HepG2 (cell line): ENCODE results near the gene RSAD1. TPM values are rescaled to one million over a fixed set of nuclear protein-coding genes. Genes with fewer than 3 reads are reported as not detected.
A peak's percentile ranks its signal among the peaks of the same experiment; 100 is the strongest.

Experiments
- ATRX ChIP-seq: sonication (generic); formaldehyde crosslinking; IDR thresholded peaks from 2 replicates; pipeline ENCODE4 v1.4.0; 2020; ENCODE audit warnings: missing genetic modification reagents, borderline replicate concordance
- BATF2 ChIP-seq: sonication (generic); formaldehyde crosslinking; IDR thresholded peaks from 2 replicates; pipeline ENCODE4 v1.8.0; 2022; ENCODE audit warnings: mild to moderate bottlenecking, missing genetic modification reagents, moderate library complexity
- HCFC1 ChIP-seq: fragments of 150-350 bp; IDR thresholded peaks from 2 replicates; pipeline ENCODE4 v1.6.1; 2014; ENCODE audit warnings: low read depth, low read length
- KAT7 ChIP-seq: IDR thresholded peaks from 2 replicates; pipeline ENCODE4 v1.6.1; 2018; ENCODE audit warnings: borderline replicate concordance, missing compliant biosample characterization
- KLF9 ChIP-seq: IDR thresholded peaks from 2 replicates; pipeline ENCODE4 v1.6.1; 2016; ENCODE audit warnings: low read depth
- LCORL ChIP-seq, 2 experiments: fragments of 450-650 bp in 1 of 2; sonication (generic) in 1 of 2; formaldehyde crosslinking in 1 of 2; IDR thresholded peaks; 2 replicates each; pipeline versions ENCODE4 v1.5.0 to v1.6.1; 2017 to 2020; ENCODE audit warnings: antibody characterized with exemption in 1 of 2, missing genetic modification reagents in 1 of 2
- MED1 ChIP-seq: sonication (generic); formaldehyde crosslinking; IDR thresholded peaks from 2 replicates; pipeline ENCODE4 v1.4.0; 2020; ENCODE audit warnings: missing genetic modification reagents
- REPIN1 ChIP-seq: sonication (generic); formaldehyde crosslinking; IDR thresholded peaks from 2 replicates; pipeline ENCODE4 v1.8.0; 2022; ENCODE audit warnings: missing genetic modification reagents, low read depth, mild to moderate bottlenecking, borderline replicate concordance
- RFX5 ChIP-seq: IDR thresholded peaks from 2 replicates; pipeline ENCODE4 v1.6.1; 2011; ENCODE audit warnings: low read depth, low read length, improper control_type of control experiment
- SALL1 ChIP-seq: sonication (generic); formaldehyde crosslinking; IDR thresholded peaks from 2 replicates; pipeline ENCODE4 v1.8.0; 2022; ENCODE audit warnings: mild to moderate bottlenecking, missing genetic modification reagents
- TARDBP ChIP-seq: sonication (generic); formaldehyde crosslinking; IDR thresholded peaks from 2 replicates; pipeline ENCODE4 v1.8.0; 2022; ENCODE audit warnings: mild to moderate bottlenecking, missing genetic modification reagents
- ZFP91 ChIP-seq: sonication (generic); formaldehyde crosslinking; IDR thresholded peaks from 2 replicates; pipeline ENCODE4 v1.9.0; 2022; ENCODE audit warnings: missing genetic modification reagents, mild to moderate bottlenecking, borderline replicate concordance
- ZNF326 ChIP-seq: sonication (generic); formaldehyde crosslinking; IDR thresholded peaks from 2 replicates; pipeline ENCODE4 v1.4.0; 2020; ENCODE audit warnings: missing genetic modification reagents, borderline replicate concordance
- ZNF350 ChIP-seq: sonication (generic); formaldehyde crosslinking; IDR thresholded peaks from 2 replicates; pipeline ENCODE4 v1.4.0; 2020; ENCODE audit warnings: mild to moderate bottlenecking, low read depth, missing genetic modification reagents, borderline replicate concordance
- ZNF382 ChIP-seq: sonication (generic); formaldehyde crosslinking; IDR thresholded peaks from 2 replicates; pipeline ENCODE4 v1.5.0; 2020; ENCODE audit warnings: missing genetic modification reagents, mild to moderate bottlenecking, borderline replicate concordance
- ZNF414 ChIP-seq: sonication (generic); formaldehyde crosslinking; IDR thresholded peaks from 2 replicates; pipeline ENCODE4 v1.5.0; 2020; ENCODE audit warnings: missing genetic modification reagents
- ZNF549 ChIP-seq: sonication (generic); formaldehyde crosslinking; IDR thresholded peaks from 2 replicates; pipeline ENCODE4 v1.5.0; 2020; ENCODE audit warnings: missing genetic modification reagents
- ZNF629 ChIP-seq: sonication (generic); formaldehyde crosslinking; conservative IDR thresholded peaks from 2 replicates; pipeline ENCODE4 v1.5.0; 2020; ENCODE audit warnings: missing genetic modification reagents
- ZNF784 ChIP-seq: sonication (generic); formaldehyde crosslinking; IDR thresholded peaks from 2 replicates; pipeline ENCODE4 v1.5.1; 2020; ENCODE audit warnings: missing genetic modification reagents, mild to moderate bottlenecking, borderline replicate concordance
- polyA plus RNA-seq, 8 experiments: library from polyadenylated mRNA; depleted of rRNA in 3 of 8; stranded (reverse) in 7 of 8; unstranded in 1 of 8; fragments of >200 nt; fragmentation: Illumina TruSeq in 4 of 8; extraction: Trizol in 4 of 8; gene quantifications; 2 replicates each; pipeline versions ENCODE4 v1.2.1 to v1.2.3, GENCODE V29; 2011 to 2016; ENCODE audit warnings: low read depth in 4 of 8, missing spikeins in 1 of 8, mixed read lengths in 1 of 8; ENCODE audit not compliant: insufficient read depth in 1 of 8
- total RNA-seq, 5 experiments: library from RNA; depleted of rRNA; stranded (reverse); fragments of >200 nt; fragmentation: Illumina TruSeq; extraction: Trizol; gene quantifications; 2 replicates each; pipeline ENCODE4 v1.2.3, GENCODE V29; 2016; ENCODE audit warnings: low read depth in 1 of 5
- TF ChIP-seq, protein P1 (sequence below): sonication (generic); formaldehyde crosslinking; IDR thresholded peaks from 2 replicates; pipeline ENCODE4; 2020; ENCODE audit warnings: missing genetic modification reagents, mild to moderate bottlenecking, borderline replicate concordance
- TF ChIP-seq, protein P2 (sequence below): sonication (generic); formaldehyde crosslinking; IDR thresholded peaks from 2 replicates; pipeline ENCODE4 v1.5.1; 2020; ENCODE audit warnings: missing genetic modification reagents, mild to moderate bottlenecking, borderline replicate concordance

The RSAD1 gene
- total and polyA plus RNA-seq, 2 of the 13 experiments (the other 11 are each of a cell fraction or from before 2014, with no cell fraction given), result 22.7 to 27.7 TPM

- TF ChIP-seq, protein P1, sequence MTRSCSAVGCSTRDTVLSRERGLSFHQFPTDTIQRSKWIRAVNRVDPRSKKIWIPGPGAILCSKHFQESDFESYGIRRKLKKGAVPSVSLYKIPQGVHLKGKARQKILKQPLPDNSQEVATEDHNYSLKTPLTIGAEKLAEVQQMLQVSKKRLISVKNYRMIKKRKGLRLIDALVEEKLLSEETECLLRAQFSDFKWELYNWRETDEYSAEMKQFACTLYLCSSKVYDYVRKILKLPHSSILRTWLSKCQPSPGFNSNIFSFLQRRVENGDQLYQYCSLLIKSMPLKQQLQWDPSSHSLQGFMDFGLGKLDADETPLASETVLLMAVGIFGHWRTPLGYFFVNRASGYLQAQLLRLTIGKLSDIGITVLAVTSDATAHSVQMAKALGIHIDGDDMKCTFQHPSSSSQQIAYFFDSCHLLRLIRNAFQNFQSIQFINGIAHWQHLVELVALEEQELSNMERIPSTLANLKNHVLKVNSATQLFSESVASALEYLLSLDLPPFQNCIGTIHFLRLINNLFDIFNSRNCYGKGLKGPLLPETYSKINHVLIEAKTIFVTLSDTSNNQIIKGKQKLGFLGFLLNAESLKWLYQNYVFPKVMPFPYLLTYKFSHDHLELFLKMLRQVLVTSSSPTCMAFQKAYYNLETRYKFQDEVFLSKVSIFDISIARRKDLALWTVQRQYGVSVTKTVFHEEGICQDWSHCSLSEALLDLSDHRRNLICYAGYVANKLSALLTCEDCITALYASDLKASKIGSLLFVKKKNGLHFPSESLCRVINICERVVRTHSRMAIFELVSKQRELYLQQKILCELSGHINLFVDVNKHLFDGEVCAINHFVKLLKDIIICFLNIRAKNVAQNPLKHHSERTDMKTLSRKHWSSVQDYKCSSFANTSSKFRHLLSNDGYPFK, result peak; percentile 49; the same call in 1 of the 2 replicates
- TF ChIP-seq ATRX (CRISPR knock-in tag), result no peak
- TF ChIP-seq ZNF414 (CRISPR knock-in tag), result 0 out of 2 replicates have a peak, but pooled peaks have one; percentile 59
- TF ChIP-seq LCORL (IDR thresholded peaks at IDR 0.05), result no peak
- peak; percentile 77 for TF ChIP-seq LCORL (CRISPR knock-in tag; IDR thresholded peaks at IDR 0.05)
- TF ChIP-seq KLF9 (CRISPR knock-in tag), result no peak
- peak; percentile 77 for TF ChIP-seq SALL1 (CRISPR knock-in tag)
- peak; percentile 67; the same call in 1 of the 2 replicates for TF ChIP-seq REPIN1 (CRISPR knock-in tag)
- TF ChIP-seq ZNF350 (CRISPR knock-in tag), result peak; percentile 53; the same call in 1 of the 2 replicates
- peak; percentile 51 for TF ChIP-seq MED1
- TF ChIP-seq, protein P2, sequence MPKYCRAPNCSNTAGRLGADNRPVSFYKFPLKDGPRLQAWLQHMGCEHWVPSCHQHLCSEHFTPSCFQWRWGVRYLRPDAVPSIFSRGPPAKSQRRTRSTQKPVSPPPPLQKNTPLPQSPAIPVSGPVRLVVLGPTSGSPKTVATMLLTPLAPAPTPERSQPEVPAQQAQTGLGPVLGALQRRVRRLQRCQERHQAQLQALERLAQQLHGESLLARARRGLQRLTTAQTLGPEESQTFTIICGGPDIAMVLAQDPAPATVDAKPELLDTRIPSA (CRISPR knock-in tag), result no peak
- no peak for TF ChIP-seq ZNF784 (CRISPR knock-in tag)
- TF ChIP-seq RFX5, result no peak
- no peak for TF ChIP-seq ZNF382 (CRISPR knock-in tag)
- TF ChIP-seq KAT7, result no peak
- TF ChIP-seq ZNF549 (CRISPR knock-in tag), result no peak
- TF ChIP-seq BATF2 (CRISPR knock-in tag), result no peak
- TF ChIP-seq ZNF326 (CRISPR knock-in tag), result no peak
- TF ChIP-seq TARDBP (CRISPR knock-in tag), result peak; percentile 40; the same call in 1 of the 2 replicates
- peak; percentile 68; the same call in 1 of the 2 replicates for TF ChIP-seq ZFP91 (CRISPR knock-in tag)
- peak; percentile 21; the same call in 1 of the 2 replicates for TF ChIP-seq ZNF629 (CRISPR knock-in tag)
- TF ChIP-seq HCFC1, result no peak
These were observed 38.4 kb upstream of the RSAD1 start (continued) for GRCh38 chr17:50440172-50440837.
